SU-DHL-6 (cell line): Measurements from ENCODE around the gene ENOX2.

ENCODE experiments used
- H2AFZ ChIP-seq: fragments of 200-600 bp; sonication (generic); 2 replicates; pipeline ENCODE4 v1.6.1; 2014; ENCODE audit warnings: low read depth, mild to moderate bottlenecking, moderate library complexity, mixed read lengths, antibody characterized with exemption, low read length; ENCODE audit not compliant: severe bottlenecking
- H3F3A ChIP-seq: fragments of 200-600 bp; shearing (Covaris generic); 2 replicates; pipeline ENCODE4 v1.6.0; 2016; ENCODE audit warnings: antibody characterized with exemption, mild to moderate bottlenecking; ENCODE audit not compliant: insufficient read depth
- H3K27ac ChIP-seq: fragments of 200-600 bp; sonication (generic); 2 replicates; pipeline ENCODE4 v1.5.1; 2016; ENCODE audit warnings: low read depth, mild to moderate bottlenecking, low read length, moderate library complexity, mixed read lengths
- H3K27me3 ChIP-seq: fragments of 200-600 bp; sonication (generic), shearing (Covaris generic); 2 replicates; pipeline ENCODE4 v1.6.0; 2014; ENCODE audit warnings: mild to moderate bottlenecking, low read length
- H3K36me3 ChIP-seq: fragments of 200-600 bp; sonication (generic); 2 replicates; pipeline ENCODE4 v1.6.1; 2014; ENCODE audit warnings: mild to moderate bottlenecking, low read length, mixed read lengths
- H3K4me2 ChIP-seq: fragments of 300-600, 200-600 bp; shearing (Covaris generic), sonication (generic); 2 replicates; pipeline ENCODE4 v1.6.0; 2014; ENCODE audit warnings: low read length, low read depth, mild to moderate bottlenecking; ENCODE audit not compliant: poor library complexity, severe bottlenecking
- H3K4me3 ChIP-seq: fragments of 200-600 bp; sonication (generic); 2 replicates; pipeline ENCODE4 v1.5.1; 2014; ENCODE audit warnings: antibody characterized with exemption, low read length, mild to moderate bottlenecking, mixed read lengths; ENCODE audit not compliant: insufficient read depth, poor library complexity, severe bottlenecking
- H3K79me2 ChIP-seq: fragments of 200-600 bp; sonication (generic); 2 replicates; pipeline ENCODE4 v1.6.1; 2014; ENCODE audit warnings: mild to moderate bottlenecking, low read length, moderate library complexity; ENCODE audit not compliant: insufficient read depth
- H3K9ac ChIP-seq: fragments of 200-600 bp; sonication (generic); 2 replicates; pipeline ENCODE4 v1.7.0; 2014; ENCODE audit warnings: mild to moderate bottlenecking, low read length
- H3K9me2 ChIP-seq: fragments of 200-600 bp; sonication (generic); replicated peaks from 2 replicates; pipeline ENCODE4 v1.6.1; 2014; ENCODE audit warnings: low read length; ENCODE audit not compliant: insufficient read depth
- H3K9me3 ChIP-seq: fragments of 200-600 bp; sonication (generic); 2 replicates; pipeline ENCODE4 v1.6.1; 2014; ENCODE audit warnings: low read length, mixed read lengths; ENCODE audit not compliant: insufficient read depth
- H4K20me1 ChIP-seq: fragments of 200-600 bp; sonication (generic); 2 replicates; pipeline ENCODE4 v1.6.1; 2014; ENCODE audit warnings: low read depth, mild to moderate bottlenecking, antibody characterized with exemption, low read length, moderate library complexity, mixed read lengths
- CTCF ChIP-seq: fragments of 200-600 bp; sonication (generic); IDR thresholded peaks from one replicate; pipeline ENCODE4 v1.5.1; 2017; ENCODE audit warnings: antibody characterized with exemption, mild to moderate bottlenecking, low read length, moderate library complexity; ENCODE audit not compliant: insufficient read depth, poor library complexity, severe bottlenecking
- EZH2phosphoT487 ChIP-seq: fragments of 200-600 bp; sonication (generic), shearing (Covaris generic); conservative IDR thresholded peaks from 2 replicates; pipeline ENCODE4 v1.6.1; 2018; ENCODE audit warnings: mild to moderate bottlenecking, antibody characterized with exemption, low read length, moderate library complexity, mixed read lengths

The ENOX2 gene

GRCh38 chrX:130857207-130857606 lies 45.8 kb downstream of the ENOX2 start:
- TF ChIP-seq CTCF = no peak
- no peak for TF ChIP-seq EZH2phosphoT487
- Histone ChIP-seq H3K9me2 (no peaks in the 10 kb centered on the region), H3K27ac (no peak overlapping the region), H4K20me1 (no peaks in the 10 kb centered on the region), H3K36me3 (no peaks in the 10 kb centered on the region), H3K9me3 (no peaks in the 10 kb centered on the region), H3K27me3 (no peaks in the 10 kb centered on the region), H3K79me2 (no peaks in the 10 kb centered on the region), H3K4me2 (no peak overlapping the region), H3K4me3 (no peak overlapping the region), H3K9ac (no peak overlapping the region), H3F3A (no peaks in the 10 kb centered on the region), H2AFZ (no peak overlapping the region)

GRCh38 chrX:130851569-130851968 lies 51.4 kb downstream of the ENOX2 start:
- Histone ChIP-seq H3K9me2 (no peaks in the 10 kb centered on the region), H3K4me2 (no peak overlapping the region), H3K27me3 (no peaks in the 10 kb centered on the region), H3K36me3 (no peaks in the 10 kb centered on the region), H3K9me3 (no peaks in the 10 kb centered on the region), H4K20me1 (no peaks in the 10 kb centered on the region), H3K9ac (no peak overlapping the region), H3K79me2 (no peaks in the 10 kb centered on the region), H2AFZ (no peak overlapping the region), H3F3A (no peaks in the 10 kb centered on the region), H3K27ac (no peak overlapping the region), H3K4me3 (no peak overlapping the region)
- TF ChIP-seq EZH2phosphoT487 (no peak), CTCF (no peak)

- Histone ChIP-seq H3K36me3 (no peaks in the 10 kb centered on the region), H2AFZ (no peak overlapping the region), H3K9ac (no peak overlapping the region), H3K4me3 (no peak overlapping the region), H3K27me3 (no peaks in the 10 kb centered on the region), H3F3A (no peaks in the 10 kb centered on the region), H3K9me3 (no peaks in the 10 kb centered on the region), H3K79me2 (no peaks in the 10 kb centered on the region), H4K20me1 (no peaks in the 10 kb centered on the region), H3K9me2 (no peaks in the 10 kb centered on the region), H3K4me2 (no peak overlapping the region), H3K27ac (no peak overlapping the region)
- TF ChIP-seq CTCF (no peak), EZH2phosphoT487 (no peak)
These were observed 54.2 kb downstream of the ENOX2 start for GRCh38 chrX:130848763-130849162.

- H3K9ac ChIP-seq = no peak overlapping the region
- H3K27me3 ChIP-seq = no peaks in the 10 kb centered on the region
- H3K4me3 ChIP-seq = no peak overlapping the region
- no peak for TF ChIP-seq CTCF
- no peak for TF ChIP-seq EZH2phosphoT487
- H4K20me1 ChIP-seq = no peaks in the 10 kb centered on the region
- H3K36me3 ChIP-seq = no peaks in the 10 kb centered on the region
- no peak overlapping the region for H2AFZ ChIP-seq
- no peak overlapping the region for H3K27ac ChIP-seq
- H3K9me3 ChIP-seq = no peaks in the 10 kb centered on the region
- H3F3A ChIP-seq = no peaks in the 10 kb centered on the region
- H3K9me2 ChIP-seq = no peaks in the 10 kb centered on the region
- H3K79me2 ChIP-seq = no peaks in the 10 kb centered on the region
- no peak overlapping the region for H3K4me2 ChIP-seq
These were observed 56.3 kb downstream of the ENOX2 start for GRCh38 chrX:130846746-130847145.
